Activated naive CD8-positive, alpha-beta T cell treated with anti-CD3 and anti-CD28 coated beads, Interleukin-2, amount 50 U/mL, for 24 hours (primary cell): Measurements from ENCODE around the gene USP30.

Experiments used
- ATAC-seq: fragments of 150-1000 bp; cut with Tn5 transposase; one replicate; pipeline ENCODE4 v1.10.0; 2021
- DNase-seq: peaks from one replicate; pipeline ENCODE4 v3.0.0; 2021
- H3K27ac Mint-ChIP-seq: one replicate; pipeline ENCODE4 v1.8.0; 2021; ENCODE audit warnings: mild to moderate bottlenecking, mixed read lengths
- H3K27me3 Mint-ChIP-seq: one replicate; pipeline ENCODE4 v1.8.0; 2021; ENCODE audit warnings: mixed read lengths
- H3K36me3 Mint-ChIP-seq: one replicate; pipeline ENCODE4 v1.8.0; 2021; ENCODE audit warnings: low read depth, mixed read lengths
- H3K4me1 Mint-ChIP-seq: one replicate; pipeline ENCODE4 v1.8.0; 2021; ENCODE audit warnings: mixed read lengths
- H3K4me3 Mint-ChIP-seq: one replicate; pipeline ENCODE4 v1.8.0; 2021; ENCODE audit warnings: mild to moderate bottlenecking, moderate library complexity, mixed read lengths
- H3K9me3 Mint-ChIP-seq: one replicate; pipeline ENCODE4 v1.8.0; 2021; ENCODE audit warnings: mixed read lengths

The USP30 gene

GRCh38 chr12:109097435-109098182 is 45.2 kb downstream of the USP30 start, which contains the start of gene UNG:
TSS of gene UNG (plus strand) at chr12:109097597. CDS start at chr12:109097680, 83 bp downstream.
- peaks cover 33% of the 10 kb centered on the region for H3K36me3 Mint-ChIP-seq

DNA sequence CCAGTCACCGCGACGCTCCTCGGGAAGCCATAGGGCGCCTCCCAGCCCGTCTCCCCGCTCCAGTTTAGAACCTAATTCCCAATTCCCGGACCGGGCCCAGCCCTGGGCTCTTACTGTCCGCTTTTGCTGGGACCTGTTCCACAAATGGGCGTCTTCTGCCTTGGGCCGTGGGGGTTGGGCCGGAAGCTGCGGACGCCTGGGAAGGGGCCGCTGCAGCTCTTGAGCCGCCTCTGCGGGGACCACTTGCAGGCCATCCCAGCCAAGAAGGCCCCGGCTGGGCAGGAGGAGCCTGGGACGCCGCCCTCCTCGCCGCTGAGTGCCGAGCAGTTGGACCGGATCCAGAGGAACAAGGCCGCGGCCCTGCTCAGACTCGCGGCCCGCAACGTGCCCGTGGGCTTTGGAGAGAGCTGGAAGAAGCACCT is 45.8 kb downstream of the USP30 start:
- no peaks in the 10 kb centered on the region for H3K9me3 Mint-ChIP-seq
- DNase-seq (no peak), ATAC-seq (peak; percentile 13)
- H3K27ac Mint-ChIP-seq, result peak overlapping the region; percentile 86
- H3K4me3 Mint-ChIP-seq, result peak overlapping the region; percentile 85
- no peaks in the 10 kb centered on the region for H3K27me3 Mint-ChIP-seq
- peaks cover 32% of the 10 kb centered on the region for H3K4me1 Mint-ChIP-seq
- H3K36me3 Mint-ChIP-seq, result peaks cover 35% of the 10 kb centered on the region

More at GRCh38 chr12:109097435-109098182, 45.2 kb downstream of the USP30 start, which contains the start of gene UNG:
- peak within 1 kb of the TSS; percentile 86 for H3K27ac Mint-ChIP-seq
- peaks cover 38% of the 10 kb centered on the region for H3K4me1 Mint-ChIP-seq
- ATAC-seq (peak; percentile 94), DNase-seq (peak; percentile 96)
- no peaks in the 10 kb centered on the region for H3K9me3 Mint-ChIP-seq
- peak within 1 kb of the TSS; percentile 85 for H3K4me3 Mint-ChIP-seq
- no peaks in the 10 kb centered on the region for H3K27me3 Mint-ChIP-seq

DNA sequence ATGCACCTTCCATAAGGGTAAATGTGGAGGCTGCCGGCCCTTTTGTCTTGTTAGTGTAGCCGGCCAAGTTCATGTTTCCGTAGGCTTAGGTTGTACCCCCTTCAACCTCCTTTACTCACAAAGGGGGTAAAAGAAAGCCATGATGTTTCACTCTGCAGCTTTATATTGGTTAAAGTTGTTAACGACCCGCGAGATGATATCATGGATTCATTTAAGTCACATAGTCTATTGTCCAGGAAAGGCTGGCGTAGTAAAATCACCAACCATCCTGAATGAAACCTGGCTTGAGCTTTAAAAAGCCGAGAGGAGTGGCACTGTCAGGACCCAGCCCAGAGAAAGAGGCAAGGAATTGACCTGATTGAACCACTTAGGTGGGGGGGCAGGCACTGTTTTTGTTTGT is 46.3 kb downstream of the USP30 start:
- DNase-seq (no peak), ATAC-seq (no peak)
- Mint-ChIP-seq H3K4me1 (peaks cover 28% of the 10 kb centered on the region), H3K4me3 (peak overlapping the region; percentile 85), H3K36me3 (peaks cover 37% of the 10 kb centered on the region), H3K27ac (peak overlapping the region; percentile 59), H3K27me3 (no peaks in the 10 kb centered on the region), H3K9me3 (no peaks in the 10 kb centered on the region)

- DNase-seq (no peak), ATAC-seq (no peak)
- peaks cover 25% of the 10 kb centered on the region for H3K4me1 Mint-ChIP-seq
- H3K27me3 Mint-ChIP-seq, result no peaks in the 10 kb centered on the region
- H3K27ac Mint-ChIP-seq, result peak overlapping the region; percentile 11
- peak overlapping the region; percentile 85 for H3K4me3 Mint-ChIP-seq
- H3K36me3 Mint-ChIP-seq, result peaks cover 41% of the 10 kb centered on the region
- H3K9me3 Mint-ChIP-seq, result no peaks in the 10 kb centered on the region
Observed at GRCh38 chr12:109099431-109100020, 47.1 kb downstream of the USP30 start.

DNA sequence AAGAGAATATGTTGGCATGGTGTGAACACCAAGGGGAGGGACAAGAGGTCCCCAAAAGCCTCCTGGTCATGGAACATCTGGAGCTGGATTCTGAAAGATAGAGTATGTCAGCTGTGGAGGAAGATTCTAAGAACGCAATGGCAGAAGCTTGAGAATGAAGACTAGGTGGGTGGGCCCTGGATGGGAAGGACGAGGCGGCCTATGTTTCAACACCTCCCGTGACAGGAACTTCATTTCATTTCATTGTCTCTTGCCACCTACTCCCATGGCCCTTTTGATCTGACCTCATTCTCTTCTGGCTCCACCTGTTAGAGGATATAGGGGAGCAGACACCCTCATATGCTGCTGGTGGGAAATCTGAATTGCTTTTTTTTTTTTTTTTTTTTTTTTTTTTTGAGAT is 48.4 kb downstream of the USP30 start:
- ATAC-seq, result no peak
- Mint-ChIP-seq H3K27ac (no peak overlapping the region), H3K4me1 (peaks cover 25% of the 10 kb centered on the region), H3K36me3 (peaks cover 49% of the 10 kb centered on the region), H3K9me3 (no peaks in the 10 kb centered on the region), H3K4me3 (no peak overlapping the region), H3K27me3 (no peaks in the 10 kb centered on the region)
- DNase-seq, result no peak

DNA sequence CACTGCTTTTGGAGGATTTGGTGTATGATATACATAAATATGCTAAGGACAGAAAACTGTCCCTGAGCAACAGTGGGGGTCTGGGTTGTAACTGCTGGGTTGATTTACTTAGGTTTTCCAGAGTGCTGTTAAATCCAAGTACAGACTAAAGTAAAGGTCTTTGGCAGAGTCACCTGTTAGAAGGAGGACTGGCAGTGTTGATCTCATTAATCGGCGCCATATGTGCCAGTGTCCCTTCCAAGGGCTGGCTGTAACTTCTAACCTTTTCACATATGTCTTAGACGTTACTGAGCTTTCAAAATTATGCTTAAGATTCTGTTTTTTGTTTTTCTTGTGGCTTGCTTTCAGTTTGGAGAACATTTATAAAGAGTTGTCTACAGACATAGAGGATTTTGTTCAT is 50.1 kb downstream of the USP30 start:
- H3K4me1 Mint-ChIP-seq, result peaks cover 22% of the 10 kb centered on the region
- no peak for DNase-seq
- H3K36me3 Mint-ChIP-seq, result peaks cover 58% of the 10 kb centered on the region
- H3K27ac Mint-ChIP-seq, result no peak overlapping the region
- no peaks in the 10 kb centered on the region for H3K27me3 Mint-ChIP-seq
- ATAC-seq, result no peak
- H3K4me3 Mint-ChIP-seq, result no peak overlapping the region
- no peaks in the 10 kb centered on the region for H3K9me3 Mint-ChIP-seq

DNA sequence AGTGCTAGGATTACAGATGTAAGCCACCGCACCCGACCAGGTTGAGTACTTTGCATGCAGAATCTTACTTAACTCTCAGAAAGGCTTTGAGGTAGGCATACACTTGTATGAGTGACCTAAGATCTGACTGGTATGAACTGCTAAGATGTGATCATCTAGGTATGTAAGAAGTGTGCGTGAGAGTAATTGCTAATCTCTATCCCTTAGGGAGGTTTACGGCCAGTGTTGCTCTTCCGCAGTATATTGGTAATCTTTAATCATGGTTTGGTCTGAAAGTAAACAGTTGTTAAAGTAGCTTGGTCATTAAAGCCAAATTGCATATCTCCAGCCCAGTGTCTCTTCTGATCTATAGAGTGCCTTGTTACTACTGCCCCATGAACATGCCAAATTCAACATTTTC is 52.8 kb downstream of the USP30 start:
- ATAC-seq (no peak), DNase-seq (no peak)
- H3K9me3 Mint-ChIP-seq, result no peaks in the 10 kb centered on the region
- no peak overlapping the region for H3K4me3 Mint-ChIP-seq
- H3K36me3 Mint-ChIP-seq, result peaks cover 54% of the 10 kb centered on the region
- H3K27me3 Mint-ChIP-seq, result no peaks in the 10 kb centered on the region
- H3K4me1 Mint-ChIP-seq, result peaks cover 5% of the 10 kb centered on the region
- no peak overlapping the region for H3K27ac Mint-ChIP-seq

DNA sequence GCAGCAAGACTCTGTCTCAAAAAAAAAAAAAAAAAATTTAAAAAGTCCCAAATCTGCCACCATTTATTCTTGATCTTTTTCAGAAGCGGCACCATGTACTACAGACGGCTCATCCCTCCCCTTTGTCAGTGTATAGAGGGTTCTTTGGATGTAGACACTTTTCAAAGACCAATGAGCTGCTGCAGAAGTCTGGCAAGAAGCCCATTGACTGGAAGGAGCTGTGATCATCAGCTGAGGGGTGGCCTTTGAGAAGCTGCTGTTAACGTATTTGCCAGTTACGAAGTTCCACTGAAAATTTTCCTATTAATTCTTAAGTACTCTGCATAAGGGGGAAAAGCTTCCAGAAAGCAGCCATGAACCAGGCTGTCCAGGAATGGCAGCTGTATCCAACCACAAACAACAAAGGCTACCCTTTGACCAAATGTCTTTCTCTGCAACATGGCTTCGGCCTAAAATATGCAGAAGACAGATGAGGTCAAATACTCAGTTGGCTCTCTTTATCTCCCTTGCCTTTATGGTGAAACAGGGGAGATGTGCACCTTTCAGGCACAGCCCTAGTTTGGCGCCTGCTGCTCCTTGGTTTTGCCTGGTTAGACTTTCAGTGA is 57.5 kb downstream of the USP30 start:
- Mint-ChIP-seq H3K4me1 (peaks cover 14% of the 10 kb centered on the region), H3K4me3 (no peak overlapping the region)
- DNase-seq, result no peak

DNA sequence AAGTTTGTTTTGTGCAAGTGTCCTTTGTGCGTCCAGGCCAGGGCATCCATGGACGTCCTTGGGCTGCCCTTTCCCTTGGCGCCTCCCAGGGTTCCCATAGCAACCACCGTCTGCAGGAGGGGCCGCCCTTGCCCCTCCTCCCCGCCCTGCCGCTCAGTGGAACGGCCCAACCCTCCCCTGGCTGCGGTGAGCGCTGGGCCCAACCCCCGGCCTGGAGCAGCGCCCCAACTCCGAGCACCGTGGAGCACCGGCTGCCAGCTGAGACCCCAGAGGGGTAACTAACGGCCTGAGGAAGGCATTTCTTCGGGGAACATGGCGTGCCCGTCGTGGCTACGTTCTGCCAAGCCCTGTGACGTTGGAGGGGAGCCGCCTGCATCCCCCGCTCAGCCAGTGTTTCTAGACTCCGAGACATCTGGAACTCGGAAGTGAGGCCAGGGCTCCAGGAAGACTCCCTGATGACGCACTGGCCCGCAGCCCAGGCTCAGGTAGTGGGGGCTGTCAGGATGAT is 58.7 kb downstream of the USP30 start:
- Mint-ChIP-seq H3K4me3 (peak overlapping the region; percentile 56), H3K4me1 (peaks cover 23% of the 10 kb centered on the region), H3K27me3 (no peaks in the 10 kb centered on the region), H3K27ac (peak overlapping the region; percentile 31), H3K9me3 (no peaks in the 10 kb centered on the region), H3K36me3 (peaks cover 25% of the 10 kb centered on the region)
- DNase-seq (peak; percentile 56), ATAC-seq (peak; percentile 86)

More for the DNA sequence above, 57.5 kb downstream of the USP30 start:
- Mint-ChIP-seq H3K9me3 (no peaks in the 10 kb centered on the region), H3K27ac (no peak overlapping the region), H3K36me3 (peaks cover 33% of the 10 kb centered on the region), H3K27me3 (no peaks in the 10 kb centered on the region)
- ATAC-seq, result no peak

DNA sequence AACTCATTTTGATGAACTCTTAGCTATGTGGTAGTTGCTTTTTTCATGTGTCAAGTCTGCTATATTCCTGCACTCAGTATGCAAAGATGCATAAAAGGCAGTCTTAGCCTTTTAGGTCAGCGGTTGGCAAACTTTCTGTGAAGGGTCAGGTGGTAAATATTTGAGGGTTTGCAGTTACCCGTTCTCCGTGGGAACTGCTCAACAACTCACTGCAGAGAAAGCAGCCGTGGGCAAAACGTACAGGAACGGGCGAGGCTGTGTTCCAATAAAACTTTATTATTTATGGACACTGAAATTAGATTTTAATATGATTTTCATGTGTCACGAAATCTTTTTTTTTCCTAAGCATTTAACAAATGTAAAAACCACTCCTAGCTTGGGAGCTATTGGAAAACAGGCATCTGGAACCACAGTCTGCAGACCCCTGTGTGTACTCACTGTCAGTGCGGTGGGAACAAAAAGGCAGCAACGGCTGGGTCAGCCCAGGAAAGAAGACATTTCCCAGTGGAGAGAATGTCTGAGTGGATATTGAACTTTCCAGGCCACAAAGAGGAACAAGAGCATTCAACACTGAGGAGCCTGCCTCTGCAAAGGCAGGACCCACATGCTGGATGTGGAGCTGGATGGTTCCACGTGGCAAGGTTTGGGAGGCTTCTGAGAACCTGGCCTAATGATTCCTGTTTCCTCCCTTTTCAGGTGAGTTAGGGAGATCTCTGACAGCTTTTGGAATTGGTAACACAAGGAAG is 60.5 kb downstream of the USP30 start:
- Mint-ChIP-seq H3K36me3 (peaks cover 15% of the 10 kb centered on the region), H3K4me1 (peaks cover 23% of the 10 kb centered on the region), H3K9me3 (no peaks in the 10 kb centered on the region), H3K4me3 (no peak overlapping the region), H3K27ac (no peak overlapping the region), H3K27me3 (no peaks in the 10 kb centered on the region)
- DNase-seq, result no peak
- ATAC-seq, result no peak

GRCh38 chr12:109113661-109114321 is 61.4 kb downstream of the USP30 start:
- no peaks in the 10 kb centered on the region for H3K27me3 Mint-ChIP-seq
- no peak overlapping the region for H3K27ac Mint-ChIP-seq
- no peaks in the 10 kb centered on the region for H3K9me3 Mint-ChIP-seq
- no peak for DNase-seq
- H3K36me3 Mint-ChIP-seq, result peaks cover 12% of the 10 kb centered on the region
- peaks cover 23% of the 10 kb centered on the region for H3K4me1 Mint-ChIP-seq
- ATAC-seq, result no peak
- H3K4me3 Mint-ChIP-seq, result no peak overlapping the region

GRCh38 chr12:109114644-109115043 is 62.3 kb downstream of the USP30 start:
- no peak overlapping the region for H3K27ac Mint-ChIP-seq
- H3K36me3 Mint-ChIP-seq, result peaks cover 8% of the 10 kb centered on the region
- DNase-seq, result no peak
- H3K27me3 Mint-ChIP-seq, result no peaks in the 10 kb centered on the region
- H3K4me3 Mint-ChIP-seq, result no peak overlapping the region
- no peaks in the 10 kb centered on the region for H3K9me3 Mint-ChIP-seq
- ATAC-seq, result no peak
- peaks cover 23% of the 10 kb centered on the region for H3K4me1 Mint-ChIP-seq

DNA sequence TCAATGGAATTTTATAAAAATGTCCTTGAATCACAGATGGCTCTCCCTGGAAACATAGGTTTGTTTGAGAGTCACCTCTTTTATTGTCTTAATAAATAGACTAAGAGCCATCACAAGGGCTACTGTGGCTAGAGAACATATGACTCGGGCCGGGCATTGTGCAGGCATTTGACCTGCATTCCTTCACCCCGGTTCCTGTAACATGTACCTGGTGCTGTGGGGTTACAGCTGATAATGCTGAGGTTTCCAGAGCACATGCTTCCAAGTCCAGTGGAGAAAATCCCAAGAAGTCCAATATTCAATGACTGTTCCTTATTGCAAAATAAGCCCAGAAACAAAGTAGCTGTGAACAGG is 63.0 kb downstream of the USP30 start:
- Mint-ChIP-seq H3K27me3 (no peaks in the 10 kb centered on the region), H3K4me3 (no peak overlapping the region), H3K36me3 (peaks cover 2% of the 10 kb centered on the region), H3K4me1 (peaks cover 23% of the 10 kb centered on the region), H3K9me3 (no peaks in the 10 kb centered on the region), H3K27ac (no peak overlapping the region)
- ATAC-seq (no peak), DNase-seq (no peak)
